K562 (cell line): ENCODE measurements around the gene SUMO3. TPM values are rescaled to one million over a fixed set of nuclear protein-coding genes. Genes with fewer than 3 reads are reported as not detected.

Experiments
- ATAC-seq: fragments of 200-7000 bp; cut with Tn5 transposase; 3 replicates; pipeline ENCODE4 v1.9.1; 2020; ENCODE audit warnings: moderate library complexity
- BruUV-seq: library from RNA; stranded (reverse); fragments of 400-500 nt; replicated peaks from 2 replicates; lab custom pipeline; 2021; lab: Mats Ljungman, UMichigan
- CTCF ChIA-PET: fragments of 300-600 bp; formaldehyde crosslinking; extraction: SDS; loops from one replicate; lab custom pipeline; 2021; ENCODE audit warnings: low intra/inter-chr PET ratio; lab: Yijun Ruan, JAX
- POLR2A ChIA-PET: fragments of 300-600, 350-650 bp; sonication (Branson Sonifier 250); formaldehyde crosslinking; extraction: SDS; loops from one replicate; lab custom pipeline; 2021; ENCODE audit warnings: antibody characterized with exemption, inconsistent platforms; lab: Yijun Ruan, JAX
- DNase-seq, 4 experiments: peaks; one replicate each; pipeline versions ENCODE4 v3.0.0 to v3.0.0-alpha.2; 2011 to 2018; ENCODE audit warnings: low spot score in 3 of 4, mixed read lengths in 3 of 4; ENCODE audit errors: extremely low read depth in 1 of 4
- FAIRE-seq: peaks from 2 replicates; lab custom pipeline; 2011; peaks lifted over from hg19 to GRCh38; lab: Jason Lieb, UNC
- H2AFZ ChIP-seq: 2 replicates; pipeline ENCODE4 v1.6.0; 2011; ENCODE audit warnings: low read depth, low read length, control low read depth, inconsistent platforms
- H3K27ac ChIP-seq: fragments of 200-600 bp; 3 replicates; pipeline ENCODE4 v1.8.0; 2011; ENCODE audit warnings: low read depth, mild to moderate bottlenecking, control low read depth, inconsistent platforms, low read length, moderate library complexity, mixed read lengths; ENCODE audit errors: extremely low read depth
- H3K27me3 ChIP-seq, 2 experiments: fragments of 300-600 bp in 1 of 2; 2 replicates in 1 of 2; 3 replicates in 1 of 2; pipeline versions ENCODE4 v1.6.0 to v1.8.0; 2011; ENCODE audit warnings: inconsistent platforms in 2 of 2, low read length in 2 of 2, mild to moderate bottlenecking in 1 of 2, mixed read lengths in 1 of 2, moderate library complexity in 1 of 2; ENCODE audit not compliant: control insufficient read depth in 2 of 2, insufficient read depth in 2 of 2
- H3K36me3 ChIP-seq: fragments of 300-600 bp; 3 replicates; pipeline ENCODE4 v1.8.0; 2011; ENCODE audit warnings: mild to moderate bottlenecking, low read length, inconsistent platforms; ENCODE audit not compliant: control insufficient read depth, insufficient read depth
- H3K4me1 ChIP-seq, 2 experiments: fragments of 200-600 bp in 1 of 2; replicated peaks in 1 of 2; 2 replicates in 1 of 2; 3 replicates in 1 of 2; pipeline versions ENCODE4 v1.5.1 to v1.8.0; 2011; ENCODE audit warnings: inconsistent platforms in 2 of 2, low read length in 2 of 2, mild to moderate bottlenecking in 1 of 2, mixed read lengths in 1 of 2, moderate library complexity in 1 of 2; ENCODE audit not compliant: control insufficient read depth in 2 of 2, insufficient read depth in 2 of 2
- H3K4me2 ChIP-seq: 2 replicates; pipeline ENCODE4 v1.6.1; 2011; ENCODE audit warnings: low read length, control low read depth, inconsistent platforms, mixed read lengths; ENCODE audit not compliant: insufficient read depth
- H3K4me3 ChIP-seq: fragments of 200-600 bp; sonication (generic), shearing (Covaris generic); 2 replicates; pipeline ENCODE4 v1.5.1; 2016; ENCODE audit warnings: control low read depth, inconsistent platforms
- H3K79me2 ChIP-seq: fragments of 200-600 bp; 3 replicates; pipeline ENCODE4 v1.8.0; 2011; ENCODE audit warnings: low read length, inconsistent platforms; ENCODE audit not compliant: control insufficient read depth, insufficient read depth
- H3K9ac ChIP-seq, 2 experiments: 2 replicates each; pipeline versions ENCODE4 v1.6.0 to v1.6.1; 2011; ENCODE audit warnings: low read depth in 2 of 2, low read length in 2 of 2, control low read depth in 1 of 2, inconsistent platforms in 1 of 2, mild to moderate bottlenecking in 1 of 2, mixed read lengths in 1 of 2; ENCODE audit not compliant: insufficient read depth in 1 of 2
- H3K9me1 ChIP-seq: one replicate; pipeline ENCODE4 v1.6.0; 2011; ENCODE audit warnings: inconsistent platforms, mild to moderate bottlenecking, low read length, moderate library complexity; ENCODE audit not compliant: control insufficient read depth, insufficient read depth
- H3K9me3 ChIP-seq: replicated peaks from 2 replicates; pipeline ENCODE4 v1.5.1; 2011; ENCODE audit warnings: low read depth, low read length, inconsistent platforms; ENCODE audit not compliant: control insufficient read depth, insufficient read depth
- H4K20me1 ChIP-seq: replicated peaks from 2 replicates; pipeline ENCODE4 v1.6.1; 2011; ENCODE audit warnings: low read length, inconsistent platforms, mixed read lengths; ENCODE audit not compliant: control insufficient read depth, insufficient read depth
- HNRNPK ChIP-seq: fragments of 200-400 bp; formaldehyde crosslinking; IDR thresholded peaks from one replicate; pipeline ENCODE4 v1.6.1; 2018; ENCODE audit warnings: mild to moderate bottlenecking, low read depth, low read length; ENCODE audit not compliant: poor library complexity, severe bottlenecking
- ZEB2 ChIP-seq: fragments of 450-650 bp; IDR thresholded peaks from 2 replicates; pipeline ENCODE4 v1.6.1; 2016
- ZNF609 ChIP-seq: sonication (generic); formaldehyde crosslinking; IDR thresholded peaks from 2 replicates; pipeline ENCODE4 v1.8.1; 2023; ENCODE audit warnings: missing genetic modification reagents, mild to moderate bottlenecking, borderline replicate concordance
- WGBS: fragments of 100-300 bp; shearing (Covaris generic); methylation state at CpG from one replicate; pipeline ENCODE4 v1.1.6; 2016; ENCODE audit warnings: low coverage, mixed read lengths; ENCODE audit not compliant: insufficient coverage; ENCODE audit errors: missing lambda C conversion rate; 5-methylcytosine and 5-hydroxymethylcytosine counted together
- in situ Hi-C: fragments of 300-500 bp; cut with MboI; formaldehyde crosslinking; loops from 4 replicates; pipeline ENCODE4 v1.15.0; 2018; ENCODE audit warnings: inconsistent platforms, mixed read lengths
- intact Hi-C: fragments of 100-400 bp; cut with micrococcal nuclease; formaldehyde crosslinking; loops from 2 replicates; pipeline ENCODE4 v1.14.2; 2022
- polyA plus RNA-seq, 8 experiments: library from polyadenylated mRNA; depleted of rRNA in 4 of 8; stranded (reverse) in 5 of 8; unstranded in 3 of 8; fragments of >200 nt; fragmentation: Nextera tagmentation in 2 of 8; fragmentation: Illumina TruSeq in 1 of 8; extraction: Ambion mirVana in 2 of 8; extraction: Trizol in 1 of 8; gene quantifications; 2 replicates each; pipeline versions ENCODE4 v1.2.1 to v1.2.3, GENCODE V29; 2011 to 2014; ENCODE audit warnings: inconsistent platforms in 1 of 8, missing spikeins in 1 of 8
- total RNA-seq, 7 experiments: library from RNA; depleted of rRNA in 6 of 7; stranded (reverse); fragments of >200 nt in 6 of 7; fragmentation: Illumina TruSeq in 2 of 7; extraction: Trizol in 2 of 7; gene quantifications; 2 replicates each; pipeline versions ENCODE4 v1.2.1 to v1.2.3, GENCODE V29; 2011 to 2021; ENCODE audit warnings: low replicate concordance in 1 of 7

Gene SUMO3
- total and polyA plus RNA-seq, 9 of the 15 experiments (the other 6 are each of a cell fraction or from before 2014, with no cell fraction given), result 13.9 to 143 (median 113) TPM

GRCh38 chr21:44773291-44773932 is 44.5 kb downstream of the SUMO3 start:
- in situ Hi-C loops, result no loop called here
- ChIA-PET POLR2A (interaction anchor here (1.1 kb wide), 1 partner anchor 8 kb away, joined by 4 read pairs; no protein-coding TSS in a partner anchor), CTCF (no interaction called here)
- 94% methylated on average over 20 of the region's 20 CpGs for WGBS
- Histone ChIP-seq H3K4me3 (no peak overlapping the region), H3K4me1 (peaks cover 0 to 4% of the 10 kb centered on the region in 2 experiments; a peak in 1 of 5 replicates), H3K9ac (no peak overlapping the region), H2AFZ (no peak overlapping the region), H3K9me1 (peaks cover 4% of the 10 kb centered on the region), H3K4me2 (no peak overlapping the region), H3K36me3 (peaks cover 94% of the 10 kb centered on the region)
- no peak for FAIRE-seq
- DNase-seq, result no peak
- no TSS peak for BruUV-seq
- no peak for TF ChIP-seq ZEB2
- TF ChIP-seq ZNF609 (CRISPR knock-in tag), result no peak
- no peak for TF ChIP-seq HNRNPK
- TF ChIP-seq, all 486 proteins: peak for 0
- intact Hi-C loops, result no loop called here
- ATAC-seq, result no peak
- Histone ChIP-seq H3K79me2 (peaks cover 13% of the 10 kb centered on the region), H4K20me1 (no peaks in the 10 kb centered on the region), H3K9me3 (no peaks in the 10 kb centered on the region), H3K27ac (no peak overlapping the region), H3K27me3 (no peaks in the 10 kb centered on the region)
